ES-I3 (cell line): ENCODE data around the gene ADD2.

Experiments
- H3K36me3 ChIP-seq: 2 replicates; pipeline ENCODE4 v1.6.1; 2013; ENCODE audit warnings: mild to moderate bottlenecking, low read length, control low read depth, moderate library complexity; ENCODE audit not compliant: insufficient read depth
- H3K4me1 ChIP-seq: 2 replicates; pipeline ENCODE4 v1.6.1; 2013; ENCODE audit warnings: mild to moderate bottlenecking, control low read depth, low read length; ENCODE audit not compliant: insufficient read depth
- H3K9ac ChIP-seq: 2 replicates; pipeline ENCODE4 v1.6.1; 2013; ENCODE audit warnings: low read depth, mild to moderate bottlenecking, low read length, moderate library complexity
- H3K9me3 ChIP-seq: 2 replicates; pipeline ENCODE4 v1.6.1; 2013; ENCODE audit warnings: mild to moderate bottlenecking, low read length, moderate library complexity; ENCODE audit not compliant: control insufficient read depth, insufficient read depth

Gene ADD2

GRCh38 chr2:70730730-70731129 is 37.3 kb downstream of the ADD2 start:
- H3K9me3 ChIP-seq: no peaks in the 10 kb centered on the region
- H3K9ac ChIP-seq: no peak overlapping the region
- peaks cover 59% of the 10 kb centered on the region for H3K4me1 ChIP-seq
- H3K36me3 ChIP-seq: no peaks in the 10 kb centered on the region

GRCh38 chr2:70729647-70730046 is 38.4 kb downstream of the ADD2 start:
- H3K36me3 ChIP-seq: no peaks in the 10 kb centered on the region
- peaks cover 50% of the 10 kb centered on the region for H3K4me1 ChIP-seq
- H3K9ac ChIP-seq: no peak overlapping the region
- H3K9me3 ChIP-seq: no peaks in the 10 kb centered on the region

- Histone ChIP-seq H3K9ac (no peak overlapping the region), H3K4me1 (peaks cover 35% of the 10 kb centered on the region), H3K36me3 (no peaks in the 10 kb centered on the region; the same call in 1 of the 2 replicates), H3K9me3 (no peaks in the 10 kb centered on the region)
These were observed 39.9 kb downstream of the ADD2 start for GRCh38 chr2:70728128-70728527.

GRCh38 chr2:70726947-70727725 is 40.9 kb downstream of the ADD2 start:
- Histone ChIP-seq H3K9ac (no peak overlapping the region), H3K9me3 (no peaks in the 10 kb centered on the region), H3K4me1 (peaks cover 26% of the 10 kb centered on the region), H3K36me3 (no peaks in the 10 kb centered on the region; the same call in 1 of the 2 replicates)

GRCh38 chr2:70725505-70725904 is 42.5 kb downstream of the ADD2 start:
- no peak overlapping the region for H3K9ac ChIP-seq
- H3K36me3 ChIP-seq: no peaks in the 10 kb centered on the region; the same call in 1 of the 2 replicates
- peaks cover 25% of the 10 kb centered on the region for H3K4me1 ChIP-seq
- H3K9me3 ChIP-seq: no peaks in the 10 kb centered on the region

GRCh38 chr2:70724366-70724765 is 43.6 kb downstream of the ADD2 start:
- Histone ChIP-seq H3K9ac (no peak overlapping the region), H3K36me3 (no peaks in the 10 kb centered on the region; the same call in 1 of the 2 replicates), H3K4me1 (peaks cover 27% of the 10 kb centered on the region), H3K9me3 (no peaks in the 10 kb centered on the region)

- no peak overlapping the region for H3K9ac ChIP-seq
- no peaks in the 10 kb centered on the region for H3K9me3 ChIP-seq
- peaks cover 17% of the 10 kb centered on the region for H3K4me1 ChIP-seq
- no peaks in the 10 kb centered on the region; the same call in 1 of the 2 replicates for H3K36me3 ChIP-seq
These were observed 44.6 kb downstream of the ADD2 start for GRCh38 chr2:70723286-70723885.

GRCh38 chr2:70720124-70720523 is 47.9 kb downstream of the ADD2 start:
- Histone ChIP-seq H3K9ac (no peak overlapping the region), H3K4me1 (peaks cover 9% of the 10 kb centered on the region; the same call in 1 of the 2 replicates), H3K9me3 (no peaks in the 10 kb centered on the region), H3K36me3 (no peaks in the 10 kb centered on the region; the same call in 1 of the 2 replicates)

GRCh38 chr2:70719231-70719630 is 48.8 kb downstream of the ADD2 start:
- Histone ChIP-seq H3K9me3 (no peaks in the 10 kb centered on the region), H3K4me1 (peaks cover 14% of the 10 kb centered on the region; the same call in 1 of the 2 replicates), H3K36me3 (no peaks in the 10 kb centered on the region; the same call in 1 of the 2 replicates), H3K9ac (no peak overlapping the region)

GRCh38 chr2:70718736-70719135 is 49.3 kb downstream of the ADD2 start:
- H3K4me1 ChIP-seq: peaks cover 14% of the 10 kb centered on the region; the same call in 1 of the 2 replicates
- H3K36me3 ChIP-seq: no peaks in the 10 kb centered on the region; the same call in 1 of the 2 replicates
- H3K9me3 ChIP-seq: no peaks in the 10 kb centered on the region
- H3K9ac ChIP-seq: no peak overlapping the region

GRCh38 chr2:70718241-70718640 is 49.8 kb downstream of the ADD2 start:
- H3K9ac ChIP-seq: no peak overlapping the region
- H3K4me1 ChIP-seq: peaks cover 14% of the 10 kb centered on the region; the same call in 1 of the 2 replicates
- no peaks in the 10 kb centered on the region for H3K9me3 ChIP-seq
- no peaks in the 10 kb centered on the region for H3K36me3 ChIP-seq

- Histone ChIP-seq H3K36me3 (no peaks in the 10 kb centered on the region), H3K9ac (no peak overlapping the region), H3K9me3 (no peaks in the 10 kb centered on the region), H3K4me1 (peaks cover 14% of the 10 kb centered on the region; the same call in 1 of the 2 replicates)
These were observed 50.5 kb downstream of the ADD2 start for GRCh38 chr2:70717431-70718038.

- no peaks in the 10 kb centered on the region for H3K36me3 ChIP-seq
- H3K9ac ChIP-seq: no peak overlapping the region
- no peaks in the 10 kb centered on the region for H3K9me3 ChIP-seq
- H3K4me1 ChIP-seq: peaks cover 14% of the 10 kb centered on the region; the same call in 1 of the 2 replicates
These were observed 51.0 kb downstream of the ADD2 start for GRCh38 chr2:70716951-70717350.

GRCh38 chr2:70716131-70716743 is 51.8 kb downstream of the ADD2 start:
- Histone ChIP-seq H3K36me3 (no peaks in the 10 kb centered on the region; the same call in 1 of the 2 replicates), H3K9ac (no peak overlapping the region), H3K9me3 (no peaks in the 10 kb centered on the region), H3K4me1 (peaks cover 20% of the 10 kb centered on the region; the same call in 1 of the 2 replicates)
